Smooth muscle cell of trachea (primary cell): ENCODE results near the gene TOB1. TPM values are rescaled to one million over a fixed set of nuclear protein-coding genes. Genes with fewer than 3 reads are reported as not detected.

Experiments
- total RNA-seq: library from RNA; depleted of rRNA; stranded (reverse); fragments of >200 nt; gene quantifications from 2 replicates; pipeline ENCODE4 v1.2.1, GENCODE V29; 2014

Gene TOB1
- total RNA-seq, result 24.1 and 24.6 TPM in 2 replicates

GRCh38 chr17:50866261-50866949, at the start of gene TOB1:
Gene TOB1, minus strand, starts transcription at chr17:50866354. Its CDS starts 2,337 bp downstream, at chr17:50864017.

GRCh38 chr17:50835301-50836234, 30.6 kb downstream of the TOB1 start, which contains the start of gene WFIKKN2:
Gene WFIKKN2, plus strand, starts transcription at chr17:50835586. Its CDS starts 352 bp downstream, at chr17:50835938.

Other genes with a start within 250 kb of the TOB1 start
- 9.7 and 21.2 TPM in 2 replicates for gene ABCC3, start 231.5 kb downstream of the TOB1 start, total RNA-seq
- 33.2 and 34.8 TPM in 2 replicates for gene ANKRD40, start 158.4 kb downstream of the TOB1 start, total RNA-seq
- 21.2 and 29.5 TPM in 2 replicates for gene LUC7L3, start 146.8 kb downstream of the TOB1 start, total RNA-seq
- not detected in 2 replicates for gene ANKRD40CL, start 98.8 kb downstream of the TOB1 start, total RNA-seq
- gene WFIKKN2, start 30.8 kb downstream of the TOB1 start, total RNA-seq, result 0.15 and 0.17 TPM in 2 replicates